Stimulated activated naive CD4-positive, alpha-beta T cell (primary cell): ENCODE measurements around the gene TAF10.
A peak's percentile ranks its signal among the peaks of the same experiment; 100 is the strongest.

Experiments used
- DNase-seq, 6 experiments: peaks; one replicate each; lab custom pipeline; 2025; lab: John Stamatoyannopoulos, UW

Gene TAF10

DNA sequence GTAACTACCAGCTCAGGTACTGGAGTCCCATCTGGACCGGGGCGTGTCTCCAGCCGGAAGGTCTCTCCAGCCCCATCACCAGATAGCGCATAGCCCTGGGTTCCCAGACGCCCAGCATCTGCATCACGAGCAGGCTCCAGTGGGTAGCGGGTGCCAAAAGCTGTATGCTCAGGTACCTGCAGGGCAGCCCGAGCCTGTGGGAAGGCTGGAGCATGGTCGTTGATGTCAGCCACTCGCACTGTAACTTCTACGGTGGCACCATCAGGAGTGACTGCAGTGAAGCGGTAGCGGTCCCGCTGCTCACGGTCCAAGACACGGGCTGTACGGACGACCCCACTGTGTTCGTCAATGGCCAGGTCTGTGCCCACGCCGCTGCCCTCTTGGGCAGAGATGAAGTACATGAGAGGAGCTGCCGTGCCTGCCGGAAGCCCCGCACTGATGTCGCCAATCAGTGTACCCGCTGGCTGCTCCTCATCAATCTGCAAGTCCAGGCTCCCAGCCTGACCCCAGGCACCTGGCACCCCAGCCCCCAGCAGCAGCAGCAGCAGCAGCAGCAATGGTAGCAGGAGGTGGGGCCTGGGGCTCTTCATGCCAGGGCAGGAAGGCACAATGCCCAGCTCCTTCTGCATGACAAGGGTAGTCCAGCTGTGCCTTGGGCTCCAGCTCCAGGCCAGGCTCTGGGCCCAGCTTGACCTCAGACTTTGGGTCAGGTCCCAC lies 29.1 kb upstream of the TAF10 start:
- DNase-seq, result no peak

DNA sequence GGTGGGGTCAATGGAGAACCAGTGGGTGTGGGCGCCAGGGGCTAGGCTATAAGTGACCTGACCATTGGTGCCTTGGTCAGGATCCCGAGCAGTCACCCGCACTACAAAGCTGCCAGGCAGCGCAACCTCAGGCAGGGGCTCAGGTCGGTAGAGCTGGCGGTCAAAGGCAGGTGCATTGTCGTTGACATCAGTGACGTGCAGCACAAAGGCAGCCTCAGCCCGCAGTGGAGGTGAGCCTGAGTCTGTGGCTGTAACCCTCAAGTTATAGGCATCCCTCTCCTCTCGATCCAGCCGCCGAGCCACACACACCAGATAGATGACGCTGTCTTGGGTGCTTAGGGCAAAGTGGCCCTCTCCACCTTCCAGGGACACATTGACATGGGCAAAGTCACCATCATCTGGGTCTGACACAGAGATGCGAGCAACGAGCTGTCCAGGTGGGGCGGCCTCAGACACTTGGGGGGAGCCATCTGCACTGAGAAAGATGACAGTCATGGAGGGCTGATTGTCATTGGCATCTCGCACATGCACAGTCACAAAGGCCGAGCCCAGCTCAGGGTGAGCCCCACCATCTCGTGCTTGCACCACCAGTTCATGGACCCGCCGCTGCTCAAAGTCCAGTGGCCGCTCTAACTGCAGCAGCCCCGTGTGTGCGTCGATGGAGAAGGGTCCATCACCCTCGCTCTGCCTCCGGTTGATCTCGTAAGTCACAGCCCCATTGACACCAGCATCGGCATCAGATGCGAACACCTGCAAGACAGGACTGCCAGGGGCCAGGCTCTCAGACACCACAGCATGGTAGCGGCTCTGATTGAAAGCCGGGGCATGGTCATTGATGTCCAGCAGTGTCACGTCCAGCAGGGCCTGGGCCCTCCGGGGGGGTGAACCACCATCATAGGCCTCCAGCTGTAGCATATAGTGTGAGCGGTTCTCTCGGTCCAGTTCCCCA lies 28.3 kb upstream of the TAF10 start:
- DNase-seq, result no peak

- DNase-seq, result no peak
Observed at GRCh38 chr11:6638429-6638828, 26.4 kb upstream of the TAF10 start.

GRCh38 chr11:6637871-6638270 lies 25.9 kb upstream of the TAF10 start:
- no peak for DNase-seq

GRCh38 chr11:6636480-6636879 lies 24.5 kb upstream of the TAF10 start:
- no peak for DNase-seq

- no peak for DNase-seq
Observed at GRCh38 chr11:6635082-6635932, 23.3 kb upstream of the TAF10 start.

GRCh38 chr11:6634534-6634933 lies 22.5 kb upstream of the TAF10 start:
- no peak for DNase-seq

GRCh38 chr11:6633422-6634408 lies 21.7 kb upstream of the TAF10 start:
- DNase-seq, result no peak

DNA sequence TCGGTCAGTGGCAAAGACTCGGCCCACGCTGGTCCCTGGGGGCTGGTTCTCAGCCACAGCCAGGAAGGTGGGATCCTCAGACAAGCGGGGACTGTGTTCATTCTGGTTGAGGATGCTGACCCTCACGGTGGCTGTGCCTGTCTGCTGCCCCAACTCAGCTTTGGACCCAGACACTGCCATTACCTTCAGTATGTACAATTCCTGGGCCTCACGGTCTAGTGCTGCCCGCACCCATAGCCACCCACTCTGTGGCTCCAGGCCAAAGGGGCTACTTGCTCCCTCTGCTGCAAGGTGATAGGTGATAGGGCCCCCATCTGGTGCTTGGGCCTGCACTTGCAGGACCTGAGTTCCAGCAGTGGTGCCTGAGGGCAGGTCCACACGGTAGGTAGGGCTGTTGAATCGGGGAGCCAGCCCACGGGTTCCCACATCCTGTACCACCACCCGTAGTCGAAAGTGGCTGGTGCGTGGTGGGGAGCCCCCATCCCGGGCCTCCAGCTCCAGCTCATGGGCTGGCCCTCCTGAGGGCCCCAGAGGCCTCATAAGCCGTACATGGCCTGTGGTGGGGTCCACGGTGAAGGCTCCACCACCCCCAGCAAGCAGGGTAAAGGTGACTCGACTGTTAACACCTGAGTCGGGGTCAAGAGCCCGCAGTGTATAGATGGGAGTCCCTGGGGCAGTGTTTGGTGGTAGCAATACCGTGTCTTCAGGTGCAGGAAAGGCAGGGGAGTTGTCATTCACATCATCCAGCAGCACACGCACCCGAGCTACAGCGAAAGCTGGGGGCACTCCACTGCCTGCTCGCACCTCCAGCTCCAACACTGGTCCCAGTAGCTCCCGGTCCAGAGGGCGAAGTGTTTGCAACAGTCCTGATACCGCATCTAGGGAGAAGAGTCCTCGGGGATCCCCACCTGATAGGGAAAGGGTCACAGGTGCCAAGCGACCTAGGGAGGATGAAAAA lies 20.4 kb upstream of the TAF10 start:
- no peak for DNase-seq

- no peak for DNase-seq
Observed at GRCh38 chr11:6631361-6631890, 19.4 kb upstream of the TAF10 start.

DNA sequence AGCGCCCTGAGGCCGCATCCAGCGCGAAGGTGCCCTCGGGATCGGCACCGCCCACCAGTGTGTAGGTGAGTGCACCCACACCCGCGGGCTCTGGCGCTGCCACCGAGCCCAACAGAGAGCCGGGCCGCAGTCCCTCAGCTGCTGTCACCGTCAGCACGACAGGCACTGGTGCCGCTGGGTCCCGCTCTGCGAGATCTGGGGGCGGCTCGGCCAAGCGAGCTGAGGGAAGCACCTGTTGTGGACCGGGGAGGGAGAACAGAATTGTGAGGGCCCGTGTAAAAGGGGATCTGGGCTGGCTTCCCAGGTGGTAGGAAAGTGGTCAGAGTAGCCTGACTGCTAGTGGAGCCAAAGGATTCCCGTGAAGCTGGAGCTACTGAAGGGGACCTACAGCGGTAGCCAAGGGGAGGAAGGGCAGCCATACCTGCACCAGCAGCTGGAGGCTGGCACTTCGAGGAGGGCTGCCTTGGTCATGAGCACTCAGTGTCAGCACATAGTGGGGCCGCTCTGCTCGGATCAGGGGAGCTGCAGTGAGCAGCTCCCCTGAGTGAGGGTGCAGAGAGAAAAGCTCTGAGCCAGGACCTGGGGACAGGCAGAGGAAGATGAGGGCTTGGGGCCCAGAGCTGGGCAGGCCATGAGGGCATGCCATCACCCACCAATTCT lies 18.7 kb upstream of the TAF10 start:
- no peak for DNase-seq

DNA sequence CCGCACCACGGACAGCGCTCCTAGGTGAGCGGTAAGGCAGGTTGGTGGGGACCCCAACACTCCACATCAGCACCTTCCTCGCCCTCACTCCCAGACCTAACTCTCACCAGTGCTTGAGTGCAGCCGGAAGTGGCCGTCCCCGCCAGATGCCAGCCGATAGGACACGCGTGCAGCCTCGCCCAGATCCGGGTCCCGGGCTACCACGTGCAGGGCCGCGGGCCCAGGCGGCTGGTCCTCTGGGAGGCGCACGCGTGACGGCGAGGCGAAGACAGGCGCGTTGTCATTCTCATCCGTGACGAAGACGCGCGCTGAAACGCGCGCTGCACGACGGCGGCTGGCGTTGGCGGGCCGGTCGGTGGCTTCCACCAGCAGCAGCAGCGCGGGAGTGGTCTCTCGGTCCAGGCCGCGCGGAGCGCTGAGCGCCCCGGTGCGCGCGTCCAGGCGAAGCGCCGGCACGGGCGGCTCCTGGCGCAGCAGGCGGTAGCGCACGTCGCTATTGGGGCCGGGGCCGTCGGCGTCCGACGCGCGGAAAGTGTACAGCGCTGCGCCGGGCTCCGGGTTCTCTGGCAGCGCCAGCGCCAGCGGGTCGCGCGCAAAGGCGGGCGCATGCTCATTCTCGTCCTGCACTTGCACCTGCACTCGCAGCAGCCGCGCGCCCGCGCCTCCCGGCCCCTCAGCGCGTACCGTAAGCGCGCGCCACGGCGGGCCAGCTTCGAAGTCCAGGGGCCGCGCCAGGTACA lies 18.0 kb upstream of the TAF10 start:
- no peak for DNase-seq

DNA sequence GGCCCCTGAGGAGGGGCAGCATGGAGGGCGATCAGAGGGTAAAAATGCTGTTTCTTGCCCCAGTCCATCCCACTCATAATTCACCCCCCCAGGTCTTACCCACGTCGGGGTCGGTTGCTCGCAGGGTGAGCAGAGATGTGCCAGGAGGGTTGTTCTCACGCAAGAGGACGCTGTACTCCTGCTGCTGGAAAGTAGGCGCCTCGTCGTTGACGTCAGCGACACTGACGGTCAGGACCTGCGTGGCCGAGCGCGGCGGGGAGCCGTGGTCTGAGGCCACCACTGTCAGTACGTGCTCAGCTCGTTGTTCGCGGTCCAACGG lies 17.5 kb upstream of the TAF10 start:
- DNase-seq, result no peak

DNA sequence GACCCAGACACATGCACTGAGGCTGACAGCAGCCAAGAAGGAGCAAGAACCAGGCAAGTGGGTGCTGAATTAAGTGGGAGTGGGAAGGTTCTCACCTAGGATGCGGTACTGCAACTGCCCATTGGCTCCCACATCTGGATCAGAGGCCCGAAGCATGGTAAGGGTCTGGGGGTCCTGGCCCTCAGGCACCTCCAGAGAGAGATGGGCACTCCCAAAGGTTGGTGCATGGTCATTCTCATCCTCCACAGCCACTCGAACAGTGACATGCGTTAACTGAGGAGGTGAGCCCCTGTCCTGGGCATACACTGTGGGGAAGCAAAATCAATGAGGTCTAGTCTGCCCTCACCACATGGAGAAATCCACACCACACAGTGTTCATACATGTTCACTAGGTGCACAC lies 16.5 kb upstream of the TAF10 start:
- DNase-seq, result no peak

DNA sequence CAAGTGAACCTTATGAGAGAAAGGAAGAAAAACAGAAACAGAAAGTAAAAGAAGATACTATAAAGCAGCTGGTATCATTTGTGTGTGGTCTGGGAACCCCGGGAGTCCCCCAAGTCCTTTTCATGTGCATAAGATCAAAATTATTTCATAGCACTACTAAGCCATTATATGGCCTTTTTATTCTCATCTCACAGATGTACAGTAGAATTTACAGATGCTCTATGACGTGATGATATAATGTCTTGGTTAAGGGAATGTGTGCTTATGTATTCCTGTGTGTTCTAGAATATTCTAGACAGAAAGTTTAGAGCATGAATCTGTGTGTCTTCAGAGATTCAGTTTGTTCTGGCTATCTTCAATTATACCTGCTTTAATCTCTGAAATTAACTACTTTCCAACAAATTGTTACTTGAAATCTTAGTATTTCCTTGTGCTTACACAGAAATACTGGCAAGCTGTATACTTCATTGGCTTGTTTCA lies 15.8 kb upstream of the TAF10 start:
- DNase-seq, result peak in 3 of 6 experiments; percentile 4 to 20 (median 12)

DNA sequence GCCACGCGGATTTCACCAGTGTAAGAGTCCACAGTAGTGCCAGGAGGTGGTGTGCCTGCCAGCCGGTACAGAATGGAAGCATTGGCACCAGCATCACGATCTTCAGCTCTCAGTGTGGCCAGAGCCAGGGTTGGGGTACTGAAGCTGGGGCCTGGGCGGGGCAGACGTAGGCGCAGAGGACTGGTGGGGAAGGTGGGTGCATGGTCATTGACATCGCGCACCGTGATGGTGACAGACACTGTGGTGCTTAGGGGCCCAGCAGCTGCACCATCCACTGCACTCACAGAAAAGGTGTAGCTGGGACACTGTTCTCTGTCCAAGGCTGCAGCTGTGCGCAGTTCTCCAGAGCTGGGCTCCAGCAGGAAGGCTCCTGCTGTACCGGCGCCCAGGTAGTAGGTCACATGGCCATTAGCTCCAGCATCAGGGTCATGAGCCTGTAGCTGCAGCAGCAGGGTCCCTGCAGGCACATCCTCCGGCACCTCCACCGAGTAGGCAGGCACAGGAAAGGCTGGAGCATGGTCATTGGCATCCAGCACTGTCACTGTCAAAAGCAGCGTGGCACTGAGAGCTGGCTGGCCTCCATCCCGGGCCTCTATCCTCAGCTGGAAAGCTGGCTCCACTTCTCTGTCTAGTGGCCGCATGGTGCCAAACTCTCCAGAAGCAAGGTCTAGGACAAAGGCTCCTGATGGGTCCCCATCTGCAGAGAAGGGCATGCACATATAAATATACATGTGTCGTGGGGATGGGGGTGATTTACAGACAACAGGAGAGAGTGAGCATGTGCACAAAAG lies 15.2 kb upstream of the TAF10 start:
- no peak for DNase-seq

GRCh38 chr11:6625832-6626420 lies 13.9 kb upstream of the TAF10 start:
- no peak for DNase-seq
